HUDEP-2 (cell line): Measurements from ENCODE around the gene SHISA8.
"Not testable (repeated sequence)": the region's sequence is repeated elsewhere in the genome, so short reads cannot be mapped to it uniquely, and the experiment has no call there.

ENCODE experiments used
- DNase-seq, 76 experiments: peaks; one replicate each; lab custom pipeline; 2025; ENCODE audit not compliant: unreplicated experiment in 76 of 76; lab: John Stamatoyannopoulos, UW

The SHISA8 gene

GRCh38 chr22:41915035-41915785 is at the start of gene SHISA8:
Gene SHISA8 (minus strand): TSS chr22:41915074. CDS start chr22:41914667, 407 bp downstream.
- DNase-seq: peak in 3 of 76 experiments; percentile 15 to 37 (median 22)

- no peak for DNase-seq
Measured at GRCh38 chr22:41964112-41964491, 49.2 kb upstream of the SHISA8 start.

- DNase-seq: no peak
Measured at GRCh38 chr22:41963453-41964111, 48.7 kb upstream of the SHISA8 start.

- no peak for DNase-seq
Measured at GRCh38 chr22:41957941-41958556, 43.2 kb upstream of the SHISA8 start.

- no peak for DNase-seq
Measured at GRCh38 chr22:41952713-41953112, 37.8 kb upstream of the SHISA8 start.

- peak in 2 of 76 experiments; percentile 7 to 26 for DNase-seq
Measured at GRCh38 chr22:41951898-41952474, 37.1 kb upstream of the SHISA8 start, which contains the start of gene SMIM45. Gene SMIM45 (plus strand): TSS chr22:41952150.

- no peak for DNase-seq
Measured at GRCh38 chr22:41949297-41949965, 34.6 kb upstream of the SHISA8 start.

GRCh38 chr22:41948928-41949296 is 34.0 kb upstream of the SHISA8 start:
- not testable (repeated sequence) for DNase-seq

GRCh38 chr22:41948142-41948541 is 33.3 kb upstream of the SHISA8 start:
- no peak for DNase-seq

- DNase-seq: no peak
Measured at GRCh38 chr22:41947424-41948080, 32.7 kb upstream of the SHISA8 start.

GRCh38 chr22:41946629-41947423 is 32.0 kb upstream of the SHISA8 start, which contains the start of gene CENPM:
Gene CENPM (minus strand): TSS chr22:41947152. CDS start chr22:41947076, 76 bp downstream.
- DNase-seq: peak in 75 of 76 experiments; percentile 26 to 97 (median 91)

GRCh38 chr22:41943661-41944209 is 28.9 kb upstream of the SHISA8 start:
- no peak for DNase-seq

- peak in 59 of 76 experiments; percentile 10 to 74 (median 49) for DNase-seq
Measured at GRCh38 chr22:41940832-41941765, 26.2 kb upstream of the SHISA8 start.

GRCh38 chr22:41939981-41940831 is 25.3 kb upstream of the SHISA8 start:
- DNase-seq: peak in 7 of 76 experiments; percentile 9 to 58 (median 47)

GRCh38 chr22:41936894-41937169 is 22.0 kb upstream of the SHISA8 start:
- no peak for DNase-seq

- no peak for DNase-seq
Measured at GRCh38 chr22:41935509-41935908, 20.6 kb upstream of the SHISA8 start.

- DNase-seq: no peak
Measured at GRCh38 chr22:41935015-41935351, 20.1 kb upstream of the SHISA8 start.
